ENCODE data around the gene PCA3.

Gene PCA3

GRCh38 chr9:76803083-76803482 lies 38.8 kb downstream of the PCA3 start:
- H3K4me3 ChIP-seq (ENCODE audit: low read depth, low read length) = no peak overlapping the region
- in situ Hi-C loops (cut with HindIII; ENCODE audit: low sequenced_read_pairs) = no loop called here

GRCh38 chr9:76803762-76804161 lies 39.5 kb downstream of the PCA3 start:
- in situ Hi-C loops (cut with HindIII; ENCODE audit: low sequenced_read_pairs) = no loop called here
- no peak for TF ChIP-seq CTCF (IDR thresholded peaks at IDR 0.05; ENCODE audit: low read depth, low read length)
- no peak overlapping the region for H3K4me3 ChIP-seq (ENCODE audit: low read depth, low read length)
- DNase-seq (ENCODE audit: low read depth, low spot score) = no peak

More at GRCh38 chr9:76803083-76803482, 38.8 kb downstream of the PCA3 start:
- no peak for DNase-seq (ENCODE audit: low read depth, low spot score)
- no peak for TF ChIP-seq CTCF (IDR thresholded peaks at IDR 0.05; ENCODE audit: low read depth, low read length)

- H3K4me3 ChIP-seq (ENCODE audit: low read depth, low read length) = no peak overlapping the region
- DNase-seq (ENCODE audit: low read depth, low spot score) = no peak
- TF ChIP-seq CTCF (IDR thresholded peaks at IDR 0.05; ENCODE audit: low read depth, low read length) = no peak
- in situ Hi-C loops (cut with HindIII; ENCODE audit: low sequenced_read_pairs) = no loop called here
Measured at GRCh38 chr9:76808636-76809035, 44.4 kb downstream of the PCA3 start.

GRCh38 chr9:76810377-76810957 lies 46.2 kb downstream of the PCA3 start:
- TF ChIP-seq CTCF (IDR thresholded peaks at IDR 0.05; ENCODE audit: low read depth, low read length) = peak; percentile 79
- in situ Hi-C loops (cut with HindIII; ENCODE audit: low sequenced_read_pairs) = no loop called here
- peak; percentile 69 for DNase-seq (ENCODE audit: low read depth, low spot score)
- no peak overlapping the region for H3K4me3 ChIP-seq (ENCODE audit: low read depth, low read length)

- TF ChIP-seq CTCF (IDR thresholded peaks at IDR 0.05; ENCODE audit: low read depth, low read length) = no peak
- no peak overlapping the region for H3K4me3 ChIP-seq (ENCODE audit: low read depth, low read length)
- in situ Hi-C loops (cut with HindIII; ENCODE audit: low sequenced_read_pairs) = no loop called here
- DNase-seq (ENCODE audit: low read depth, low spot score) = no peak
Measured at GRCh38 chr9:76812591-76812990, 48.4 kb downstream of the PCA3 start.

- in situ Hi-C loops (cut with HindIII; ENCODE audit: low sequenced_read_pairs) = no loop called here
- peak; percentile 71 for DNase-seq (ENCODE audit: low read depth, low spot score)
- no peak overlapping the region for H3K4me3 ChIP-seq (ENCODE audit: low read depth, low read length)
- no peak for TF ChIP-seq CTCF (IDR thresholded peaks at IDR 0.05; ENCODE audit: low read depth, low read length)
Measured at GRCh38 chr9:76817489-76817888, 53.3 kb downstream of the PCA3 start.

All from astrocyte of the spinal cord (primary cell).